Measurements from ENCODE around the gene DOCK2. TPM values are rescaled to one million over a fixed set of nuclear protein-coding genes. Genes with fewer than 3 reads are reported as not detected.

Gene DOCK2
- polyA plus RNA-seq, 1 experiment: 1.6 TPM

DNA sequence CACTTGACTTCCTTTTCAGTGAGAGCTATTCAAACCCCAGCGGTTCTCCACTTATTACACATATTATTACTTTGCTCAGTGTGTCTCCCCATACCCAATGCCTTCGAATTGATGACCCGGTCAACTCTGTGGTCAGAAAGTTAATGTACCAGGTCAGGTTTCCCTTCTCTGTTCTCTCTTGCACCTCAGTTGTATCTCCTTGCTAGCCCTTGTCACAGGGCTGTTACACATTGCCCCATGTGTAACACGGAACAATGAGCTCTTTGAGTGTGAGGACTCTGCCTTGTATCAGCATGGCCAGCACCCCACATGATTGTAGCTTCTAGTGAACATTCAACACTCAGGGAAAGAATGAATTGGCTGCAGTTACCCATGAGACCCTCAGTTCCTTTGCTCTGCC, 73.6 kb downstream of the DOCK2 start:
- Histone ChIP-seq H3K9me3 (ENCODE audit: control insufficient read depth, insufficient read depth, low read length) (no peaks in the 10 kb centered on the region), H3K4me3 (ENCODE audit: low read depth, low read length) (no peak overlapping the region), H3K27ac (ENCODE audit: low read depth, low read length) (no peak overlapping the region), H3K27me3 (ENCODE audit: control insufficient read depth, insufficient read depth, low read length) (no peaks in the 10 kb centered on the region)
- POLR2A ChIA-PET: no interaction called here
- DNase-seq (ENCODE audit: low read depth, low spot score): no peak
- TF ChIP-seq, protein P1, sequence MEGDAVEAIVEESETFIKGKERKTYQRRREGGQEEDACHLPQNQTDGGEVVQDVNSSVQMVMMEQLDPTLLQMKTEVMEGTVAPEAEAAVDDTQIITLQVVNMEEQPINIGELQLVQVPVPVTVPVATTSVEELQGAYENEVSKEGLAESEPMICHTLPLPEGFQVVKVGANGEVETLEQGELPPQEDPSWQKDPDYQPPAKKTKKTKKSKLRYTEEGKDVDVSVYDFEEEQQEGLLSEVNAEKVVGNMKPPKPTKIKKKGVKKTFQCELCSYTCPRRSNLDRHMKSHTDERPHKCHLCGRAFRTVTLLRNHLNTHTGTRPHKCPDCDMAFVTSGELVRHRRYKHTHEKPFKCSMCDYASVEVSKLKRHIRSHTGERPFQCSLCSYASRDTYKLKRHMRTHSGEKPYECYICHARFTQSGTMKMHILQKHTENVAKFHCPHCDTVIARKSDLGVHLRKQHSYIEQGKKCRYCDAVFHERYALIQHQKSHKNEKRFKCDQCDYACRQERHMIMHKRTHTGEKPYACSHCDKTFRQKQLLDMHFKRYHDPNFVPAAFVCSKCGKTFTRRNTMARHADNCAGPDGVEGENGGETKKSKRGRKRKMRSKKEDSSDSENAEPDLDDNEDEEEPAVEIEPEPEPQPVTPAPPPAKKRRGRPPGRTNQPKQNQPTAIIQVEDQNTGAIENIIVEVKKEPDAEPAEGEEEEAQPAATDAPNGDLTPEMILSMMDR (IDR thresholded peaks at IDR 0.05; ENCODE audit: low read depth, low read length): no peak
- CTCF ChIA-PET: interaction anchor here (2.2 to 3.4 kb wide), 2 partner anchors 9 to 270 kb away, joined by 18 to 25 read pairs; partner anchors contain the start of gene INSYN2B

DNA sequence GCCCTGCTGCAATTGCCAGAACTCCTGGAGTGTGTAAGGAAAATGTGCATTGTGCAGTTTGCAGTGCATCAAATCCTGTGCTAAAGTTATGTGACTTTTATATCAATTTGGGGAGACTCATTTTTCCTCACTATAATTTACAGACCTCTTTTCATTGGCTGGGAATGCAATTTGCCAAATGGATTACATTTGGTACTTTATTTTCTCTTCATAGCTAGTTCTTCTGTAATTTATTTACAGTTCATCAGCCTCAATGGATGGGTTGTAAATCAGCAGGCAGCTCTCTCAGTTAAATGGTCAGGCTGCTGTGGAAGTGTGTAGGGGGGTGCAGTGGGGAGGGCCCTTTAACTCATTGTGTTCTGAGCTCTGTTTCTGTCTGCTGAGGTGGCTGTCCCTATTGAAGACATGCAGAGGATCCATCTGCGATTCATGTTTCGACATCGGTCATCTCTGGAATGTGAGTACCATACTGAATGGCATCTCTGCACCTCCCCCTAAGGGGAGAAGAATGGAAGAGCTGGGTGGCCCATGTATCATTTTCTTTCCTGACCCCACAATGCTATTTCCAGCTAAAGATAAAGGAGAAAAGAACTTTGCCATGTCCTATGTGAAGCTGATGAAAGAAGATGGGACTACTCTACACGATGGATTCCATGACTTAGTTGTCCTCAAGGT, 74.6 kb downstream of the DOCK2 start:
- no peaks in the 10 kb centered on the region for H3K9me3 ChIP-seq (ENCODE audit: control insufficient read depth, insufficient read depth, low read length)
- no peak overlapping the region for H3K4me3 ChIP-seq (ENCODE audit: low read depth, low read length)
- H3K27me3 ChIP-seq (ENCODE audit: control insufficient read depth, insufficient read depth, low read length): no peaks in the 10 kb centered on the region
- ChIA-PET CTCF (interaction anchor here (2.2 to 3.4 kb wide), 2 partner anchors 10 to 269 kb away, joined by 18 to 25 read pairs; partner anchors contain the start of gene INSYN2B), POLR2A (no interaction called here)
- no peak for DNase-seq (ENCODE audit: low read depth, low spot score)
- TF ChIP-seq, protein P1 (IDR thresholded peaks at IDR 0.05; ENCODE audit: low read depth, low read length): no peak
- H3K27ac ChIP-seq (ENCODE audit: low read depth, low read length): no peak overlapping the region

DNA sequence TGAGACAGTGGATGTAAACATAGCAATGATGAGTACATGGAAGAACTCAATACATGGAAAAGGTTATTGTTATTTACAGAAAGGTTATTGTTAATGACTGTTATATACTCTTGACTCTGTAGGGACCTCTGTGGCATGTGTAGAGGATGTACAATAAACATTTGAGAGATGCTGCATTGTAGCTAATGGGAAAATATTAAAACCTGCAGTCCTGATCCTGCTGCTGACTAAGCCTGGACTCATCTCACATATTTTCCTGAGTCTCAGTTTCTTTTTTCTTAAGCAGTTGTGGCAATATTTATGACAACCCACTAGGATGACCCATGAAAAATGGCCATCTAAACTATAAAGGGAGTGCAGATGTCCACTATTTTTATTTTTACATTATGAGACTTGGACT, 75.4 kb downstream of the DOCK2 start:
- CTCF ChIA-PET: interaction anchor here (2.2 to 3.4 kb wide), 2 partner anchors 10 to 268 kb away, joined by 18 to 25 read pairs; partner anchors contain the start of gene INSYN2B
- POLR2A ChIA-PET: no interaction called here
- no peak for DNase-seq (ENCODE audit: low read depth, low spot score)
- Histone ChIP-seq H3K9me3 (ENCODE audit: control insufficient read depth, insufficient read depth, low read length) (no peaks in the 10 kb centered on the region), H3K27ac (ENCODE audit: low read depth, low read length) (no peak overlapping the region), H3K27me3 (ENCODE audit: control insufficient read depth, insufficient read depth, low read length) (no peaks in the 10 kb centered on the region), H3K4me3 (ENCODE audit: low read depth, low read length) (no peak overlapping the region)
- TF ChIP-seq, protein P1 (IDR thresholded peaks at IDR 0.05; ENCODE audit: low read depth, low read length): no peak

DNA sequence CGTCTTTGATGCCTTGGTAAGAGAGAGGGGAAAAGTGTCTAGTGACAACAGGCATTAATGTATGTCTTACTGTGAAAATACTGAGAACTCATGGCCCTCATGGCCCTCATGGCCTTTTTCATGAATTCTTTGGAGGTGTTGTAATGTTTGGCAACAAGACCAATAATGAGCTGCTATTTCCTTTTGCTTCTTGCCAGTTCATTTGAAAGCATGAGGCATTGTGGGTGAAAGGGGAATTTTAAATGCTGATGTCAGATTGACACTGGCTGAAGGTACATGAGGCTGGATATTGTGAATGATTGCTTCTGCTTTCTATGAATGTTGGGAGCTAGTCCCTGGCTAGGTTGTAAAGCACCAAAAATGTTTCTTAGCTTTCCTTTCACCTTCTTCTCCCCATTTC, 79.2 kb downstream of the DOCK2 start:
- DNase-seq (ENCODE audit: low read depth, low spot score): no peak

DNA sequence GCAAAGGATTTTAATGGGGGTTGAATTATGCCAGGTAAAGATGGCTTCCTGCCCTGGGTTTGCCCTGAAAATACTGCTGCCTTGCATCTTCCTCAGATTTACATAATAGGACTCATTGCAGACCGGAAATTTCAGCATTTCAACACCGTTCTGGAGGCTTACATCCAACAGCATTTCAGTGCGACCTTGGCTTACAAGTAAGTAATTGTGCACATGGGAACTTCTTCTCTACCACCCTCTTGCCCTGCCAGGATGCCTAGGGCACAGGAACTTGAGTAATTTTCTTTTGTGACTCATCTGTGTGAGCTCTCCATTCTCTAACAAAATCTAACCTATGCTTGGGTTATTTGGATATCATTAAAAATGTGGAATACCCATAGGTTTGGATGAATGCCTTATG, 80.2 kb downstream of the DOCK2 start:
- no peak overlapping the region for H3K27ac ChIP-seq (ENCODE audit: low read depth, low read length)
- H3K4me3 ChIP-seq (ENCODE audit: low read depth, low read length): no peak overlapping the region
- DNase-seq (ENCODE audit: low read depth, low spot score): no peak
- no peaks in the 10 kb centered on the region for H3K27me3 ChIP-seq (ENCODE audit: control insufficient read depth, insufficient read depth, low read length)
- CTCF ChIA-PET: interaction anchor here (0.8 to 1.2 kb wide), 2 partner anchors 263 to 353 kb away, joined by 3 to 4 read pairs; partner anchors contain the start of gene INSYN2B
- POLR2A ChIA-PET: no interaction called here
- TF ChIP-seq, protein P1 (IDR thresholded peaks at IDR 0.05; ENCODE audit: low read depth, low read length): no peak
- no peaks in the 10 kb centered on the region for H3K9me3 ChIP-seq (ENCODE audit: control insufficient read depth, insufficient read depth, low read length)

More for the DNA sequence above, 79.2 kb downstream of the DOCK2 start:
- no peaks in the 10 kb centered on the region for H3K9me3 ChIP-seq (ENCODE audit: control insufficient read depth, insufficient read depth, low read length)
- TF ChIP-seq, protein P1 (IDR thresholded peaks at IDR 0.05; ENCODE audit: low read depth, low read length): no peak
- H3K4me3 ChIP-seq (ENCODE audit: low read depth, low read length): no peak overlapping the region
- ChIA-PET POLR2A (interaction anchor here (0.6 kb wide), 1 partner anchor 255 kb away, joined by 3 read pairs; no protein-coding TSS in a partner anchor), CTCF (interaction anchor here (1.2 kb wide), 2 partner anchors 264 to 354 kb away, joined by 3 to 8 read pairs; partner anchors contain the start of gene INSYN2B)
- H3K27me3 ChIP-seq (ENCODE audit: control insufficient read depth, insufficient read depth, low read length): no peaks in the 10 kb centered on the region
- H3K27ac ChIP-seq (ENCODE audit: low read depth, low read length): no peak overlapping the region

Data from AG04450 (cell line).